ENCODE results near the gene CALML5. TPM values are rescaled to one million over a fixed set of nuclear protein-coding genes. Genes with fewer than 3 reads are reported as not detected.

The CALML5 gene
- total RNA-seq, 1 experiment from 2014 or later, result not detected

DNA sequence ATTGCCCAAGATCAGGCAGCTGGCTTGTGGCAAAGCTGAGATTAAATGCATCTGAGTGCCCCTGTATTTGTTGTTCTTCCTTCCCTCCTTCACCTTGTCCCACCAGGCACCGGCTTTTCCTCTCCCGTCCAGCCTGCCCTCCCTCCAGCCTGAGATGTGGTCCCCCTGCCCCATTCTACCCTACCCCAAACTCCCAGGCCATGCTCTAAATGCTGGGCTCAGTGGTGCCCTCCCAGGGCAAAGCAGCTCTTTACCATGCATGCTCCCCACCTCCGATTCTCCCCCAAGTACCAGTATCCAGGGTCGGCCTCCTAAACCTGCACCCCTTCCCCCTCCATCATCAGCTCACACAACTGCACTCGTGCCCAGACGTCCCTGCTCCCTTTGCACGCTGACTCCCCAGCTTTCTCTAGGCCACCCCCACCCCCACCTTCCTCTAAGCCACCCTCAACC is 36.5 kb downstream of the CALML5 start:
- Histone ChIP-seq H3K4me3 (ENCODE audit: low read depth, low read length, poor library complexity, severe bottlenecking) (no peak overlapping the region), H3K9me3 (ENCODE audit: low read depth, low read length, poor library complexity, severe bottlenecking) (no peaks in the 10 kb centered on the region), H3K36me3 (ENCODE audit: insufficient read depth, low read length, poor library complexity, severe bottlenecking) (peaks cover 35% of the 10 kb centered on the region), H3K27me3 (replicated peaks; ENCODE audit: insufficient read depth, low read depth, low read length, poor library complexity) (no peaks in the 10 kb centered on the region), H3K4me1 (ENCODE audit: insufficient read depth, low read length, poor library complexity, severe bottlenecking) (no peaks in the 10 kb centered on the region), H3K27ac (ENCODE audit: low read depth, low read length, poor library complexity, severe bottlenecking) (no peak overlapping the region)
- no peak for TF ChIP-seq EZH2 (IDR thresholded peaks at IDR 0.05; ENCODE audit: borderline replicate concordance, low read depth, low read length, poor library complexity, severe bottlenecking)
- TF ChIP-seq, protein P1, sequence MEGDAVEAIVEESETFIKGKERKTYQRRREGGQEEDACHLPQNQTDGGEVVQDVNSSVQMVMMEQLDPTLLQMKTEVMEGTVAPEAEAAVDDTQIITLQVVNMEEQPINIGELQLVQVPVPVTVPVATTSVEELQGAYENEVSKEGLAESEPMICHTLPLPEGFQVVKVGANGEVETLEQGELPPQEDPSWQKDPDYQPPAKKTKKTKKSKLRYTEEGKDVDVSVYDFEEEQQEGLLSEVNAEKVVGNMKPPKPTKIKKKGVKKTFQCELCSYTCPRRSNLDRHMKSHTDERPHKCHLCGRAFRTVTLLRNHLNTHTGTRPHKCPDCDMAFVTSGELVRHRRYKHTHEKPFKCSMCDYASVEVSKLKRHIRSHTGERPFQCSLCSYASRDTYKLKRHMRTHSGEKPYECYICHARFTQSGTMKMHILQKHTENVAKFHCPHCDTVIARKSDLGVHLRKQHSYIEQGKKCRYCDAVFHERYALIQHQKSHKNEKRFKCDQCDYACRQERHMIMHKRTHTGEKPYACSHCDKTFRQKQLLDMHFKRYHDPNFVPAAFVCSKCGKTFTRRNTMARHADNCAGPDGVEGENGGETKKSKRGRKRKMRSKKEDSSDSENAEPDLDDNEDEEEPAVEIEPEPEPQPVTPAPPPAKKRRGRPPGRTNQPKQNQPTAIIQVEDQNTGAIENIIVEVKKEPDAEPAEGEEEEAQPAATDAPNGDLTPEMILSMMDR (conservative IDR thresholded peaks at IDR 0.05; ENCODE audit: low read depth, low read length), result no peak
- ChIA-PET CTCF (no interaction called here), POLR2A (ENCODE audit: low non-redundant PET) (no interaction called here)
- DNase-seq (ENCODE audit: low spot score), result no peak
- intact Hi-C loops (cut with micrococcal nuclease; ENCODE audit: unreplicated experiment), result no loop called here
- BruUV-seq (replicated peaks), result no TSS peak

DNA sequence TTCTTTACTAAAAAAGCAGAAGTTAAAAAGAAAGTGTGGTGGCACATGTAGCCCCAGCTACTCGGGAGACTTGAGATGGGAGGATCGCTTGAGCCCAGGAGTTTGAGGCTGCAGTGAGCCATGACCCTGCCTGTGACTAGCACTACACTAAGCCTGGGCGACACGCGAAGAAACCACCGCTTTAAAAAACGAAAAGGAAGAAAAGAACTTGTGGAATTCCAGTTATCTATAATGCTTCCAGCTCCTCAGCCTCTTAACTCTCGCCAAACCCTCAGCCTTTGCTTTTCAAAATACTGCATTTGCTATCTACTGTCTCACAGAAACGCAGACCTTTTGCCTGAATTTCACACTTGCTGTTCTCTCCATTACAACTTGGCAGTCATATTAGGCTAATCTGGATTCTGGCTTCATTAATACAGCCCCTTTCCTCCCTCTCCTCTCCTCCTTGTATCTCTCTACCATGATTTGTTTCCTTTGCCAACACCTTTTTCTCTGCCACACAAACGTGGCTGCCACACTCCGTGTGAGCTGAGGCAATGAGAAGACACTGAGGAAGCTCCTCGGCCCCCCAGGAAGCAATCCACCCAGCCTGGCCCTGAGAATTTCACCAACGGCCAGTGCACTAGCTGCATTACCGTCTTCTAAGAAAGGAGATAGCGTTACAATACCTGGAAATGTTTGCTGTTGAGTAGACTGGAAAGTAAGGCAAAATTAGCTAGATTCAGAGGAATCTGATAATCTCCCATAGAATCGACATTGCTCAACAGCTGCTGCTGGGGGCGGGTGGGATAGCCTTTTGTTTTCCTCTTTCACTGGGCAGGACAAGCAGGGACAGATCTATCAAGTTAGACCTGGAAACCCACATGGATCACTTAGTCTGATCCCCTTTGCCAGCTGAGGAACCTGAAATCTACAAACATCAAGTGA is 37.2 kb downstream of the CALML5 start:
- Histone ChIP-seq H3K27ac (ENCODE audit: low read depth, low read length, poor library complexity, severe bottlenecking) (no peak overlapping the region), H3K4me1 (ENCODE audit: insufficient read depth, low read length, poor library complexity, severe bottlenecking) (no peaks in the 10 kb centered on the region), H3K9me3 (ENCODE audit: low read depth, low read length, poor library complexity, severe bottlenecking) (no peaks in the 10 kb centered on the region), H3K4me3 (ENCODE audit: low read depth, low read length, poor library complexity, severe bottlenecking) (no peak overlapping the region), H3K36me3 (ENCODE audit: insufficient read depth, low read length, poor library complexity, severe bottlenecking) (peaks cover 42% of the 10 kb centered on the region), H3K27me3 (replicated peaks; ENCODE audit: insufficient read depth, low read depth, low read length, poor library complexity) (no peaks in the 10 kb centered on the region)
- ChIA-PET CTCF (interaction anchor here (0.7 kb wide), 1 partner anchor 11 kb away, joined by 3 read pairs; no protein-coding TSS in a partner anchor), POLR2A (ENCODE audit: low non-redundant PET) (interaction anchor here (0.6 kb wide), 1 partner anchor 27 kb away, joined by 3 read pairs; no protein-coding TSS in a partner anchor)
- no peak for DNase-seq (ENCODE audit: low spot score)
- no peak for TF ChIP-seq EZH2 (IDR thresholded peaks at IDR 0.05; ENCODE audit: borderline replicate concordance, low read depth, low read length, poor library complexity, severe bottlenecking)
- TF ChIP-seq, protein P1 (conservative IDR thresholded peaks at IDR 0.05; ENCODE audit: low read depth, low read length), result no peak
- intact Hi-C loops (cut with micrococcal nuclease; ENCODE audit: unreplicated experiment), result no loop called here
- no TSS peak for BruUV-seq (replicated peaks)

DNA sequence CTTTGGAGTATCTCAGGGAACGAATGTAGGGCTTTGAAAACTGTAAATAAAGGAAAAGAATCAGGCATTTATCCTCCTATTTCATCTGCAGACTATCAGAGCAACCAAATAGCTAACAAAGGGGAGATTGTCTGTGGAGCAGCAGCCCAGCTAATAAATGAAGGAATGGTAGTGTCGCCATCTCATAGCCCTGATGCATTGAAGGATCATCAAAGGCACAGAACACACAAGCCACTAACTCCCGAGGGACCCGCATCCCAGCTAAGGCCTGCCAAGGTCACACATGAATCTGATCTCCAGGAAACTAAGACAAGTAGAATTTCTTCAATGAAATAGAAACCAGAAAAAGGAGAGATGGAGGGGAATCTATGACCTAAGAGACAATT is 38.2 kb downstream of the CALML5 start:
- no TSS peak for BruUV-seq (replicated peaks)
- Histone ChIP-seq H3K4me3 (ENCODE audit: low read depth, low read length, poor library complexity, severe bottlenecking) (no peak overlapping the region), H3K27me3 (replicated peaks; ENCODE audit: insufficient read depth, low read depth, low read length, poor library complexity) (no peaks in the 10 kb centered on the region), H3K36me3 (ENCODE audit: insufficient read depth, low read length, poor library complexity, severe bottlenecking) (peaks cover 52% of the 10 kb centered on the region), H3K27ac (ENCODE audit: low read depth, low read length, poor library complexity, severe bottlenecking) (no peak overlapping the region), H3K4me1 (ENCODE audit: insufficient read depth, low read length, poor library complexity, severe bottlenecking) (no peaks in the 10 kb centered on the region), H3K9me3 (ENCODE audit: low read depth, low read length, poor library complexity, severe bottlenecking) (no peaks in the 10 kb centered on the region)
- TF ChIP-seq, protein P1 (conservative IDR thresholded peaks at IDR 0.05; ENCODE audit: low read depth, low read length), result no peak
- no peak for TF ChIP-seq EZH2 (IDR thresholded peaks at IDR 0.05; ENCODE audit: borderline replicate concordance, low read depth, low read length, poor library complexity, severe bottlenecking)
- ChIA-PET CTCF (interaction anchor here (0.7 kb wide), 1 partner anchor 12 kb away, joined by 3 read pairs; no protein-coding TSS in a partner anchor), POLR2A (ENCODE audit: low non-redundant PET) (interaction anchor here (0.6 kb wide), 1 partner anchor 135 kb away, joined by 3 read pairs; no protein-coding TSS in a partner anchor)
- intact Hi-C loops (cut with micrococcal nuclease; ENCODE audit: unreplicated experiment), result no loop called here
- DNase-seq (ENCODE audit: low spot score), result no peak

All from A673 (cell line).